HG03064 (cell line): ENCODE measurements around the gene TTLL9.

Experiments used
- ATAC-seq: cut with Tn5 transposase; IDR thresholded peaks from one replicate; pipeline ENCODE4 v1.9.1; 2021; ENCODE audit warnings: low read depth; ENCODE audit not compliant: unreplicated experiment

The TTLL9 gene

DNA sequence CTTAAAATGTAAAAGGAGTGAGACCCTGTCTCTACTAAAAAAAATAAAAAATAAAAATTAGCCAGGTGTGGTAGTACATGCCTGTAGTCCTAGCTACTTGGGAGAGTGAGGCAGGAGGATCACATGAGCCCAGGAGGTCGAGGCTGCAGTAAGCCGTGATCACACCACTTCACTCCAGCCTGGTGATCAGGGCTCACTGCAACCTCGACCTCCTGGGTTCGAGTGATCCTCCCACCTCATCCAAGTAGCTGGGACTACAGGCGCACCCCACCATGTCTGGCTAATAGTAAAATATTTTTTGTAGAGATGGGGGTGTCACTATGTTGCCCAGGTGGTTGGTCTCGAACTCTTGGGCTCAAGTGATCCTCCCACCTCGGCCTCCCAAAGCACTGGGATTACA is 17.0 kb upstream of the TTLL9 start:
- no peak for ATAC-seq

- ATAC-seq = no peak
Observed at GRCh38 chr20:31856516-31856915, 13.9 kb upstream of the TTLL9 start.

- ATAC-seq = no peak
Observed at GRCh38 chr20:31857861-31858759, 12.3 kb upstream of the TTLL9 start.

DNA sequence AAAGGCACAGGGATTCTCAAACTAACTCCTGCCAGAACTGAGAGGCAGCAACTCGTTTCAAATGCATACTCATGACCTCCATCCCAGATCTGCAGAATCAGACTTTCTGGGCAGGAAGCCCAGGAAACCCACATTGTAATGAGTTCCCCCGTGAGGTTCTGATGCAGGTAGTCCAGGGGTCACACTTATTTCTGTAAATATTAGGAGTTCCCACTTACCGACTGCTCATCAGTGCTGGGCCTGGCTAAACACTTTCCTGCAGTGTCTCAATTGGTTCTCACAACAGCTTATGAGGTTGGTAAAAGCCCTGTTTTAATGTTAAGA is 11.7 kb upstream of the TTLL9 start:
- no peak for ATAC-seq

GRCh38 chr20:31859266-31859997 is 11.0 kb upstream of the TTLL9 start:
- no peak for ATAC-seq

GRCh38 chr20:31859998-31860380 is 10.4 kb upstream of the TTLL9 start:
- no peak for ATAC-seq

GRCh38 chr20:31860390-31861134 is 9.9 kb upstream of the TTLL9 start:
- no peak for ATAC-seq

GRCh38 chr20:31861135-31861384 is 9.4 kb upstream of the TTLL9 start:
- no peak for ATAC-seq

DNA sequence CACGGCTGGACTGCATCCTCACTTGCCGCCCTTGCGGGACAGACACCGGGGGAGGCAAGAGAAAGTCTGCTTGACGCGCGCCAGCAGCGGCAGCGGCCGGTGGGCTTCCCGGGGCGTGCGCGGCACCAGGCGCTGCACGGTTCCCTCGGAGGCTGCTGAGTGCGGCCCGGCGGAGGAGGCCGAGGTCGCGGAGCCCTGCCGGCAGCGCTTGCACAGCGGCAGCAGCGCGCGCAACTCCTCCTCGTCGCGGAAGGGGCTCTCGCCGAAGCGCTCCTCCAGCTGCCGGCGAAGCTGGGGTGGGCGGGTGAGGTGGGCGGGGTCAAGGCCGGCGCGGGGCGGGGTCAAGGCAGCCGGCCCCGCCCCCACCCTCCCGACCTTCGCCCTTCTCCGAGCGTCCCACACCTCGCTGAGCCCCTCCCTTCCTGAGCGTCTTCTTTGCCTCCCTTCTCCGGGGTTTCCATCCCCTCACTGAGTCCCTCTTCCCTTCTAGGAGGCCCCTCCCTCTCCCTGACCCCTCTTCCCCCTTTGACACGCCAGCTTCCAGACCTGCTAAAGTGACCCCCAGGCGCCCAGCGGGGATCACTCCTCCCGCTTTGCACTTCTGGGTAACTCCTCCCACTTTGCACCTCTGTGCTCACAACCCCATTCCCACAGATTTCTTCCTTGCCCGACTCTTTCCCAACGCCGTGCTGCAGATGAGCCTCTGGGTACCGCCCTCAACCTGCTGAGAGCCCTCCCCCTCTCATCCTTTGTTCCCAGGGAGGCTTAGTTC is 8.9 kb upstream of the TTLL9 start:
- ATAC-seq = no peak

GRCh38 chr20:31862157-31862470 is 8.3 kb upstream of the TTLL9 start:
- no peak for ATAC-seq

DNA sequence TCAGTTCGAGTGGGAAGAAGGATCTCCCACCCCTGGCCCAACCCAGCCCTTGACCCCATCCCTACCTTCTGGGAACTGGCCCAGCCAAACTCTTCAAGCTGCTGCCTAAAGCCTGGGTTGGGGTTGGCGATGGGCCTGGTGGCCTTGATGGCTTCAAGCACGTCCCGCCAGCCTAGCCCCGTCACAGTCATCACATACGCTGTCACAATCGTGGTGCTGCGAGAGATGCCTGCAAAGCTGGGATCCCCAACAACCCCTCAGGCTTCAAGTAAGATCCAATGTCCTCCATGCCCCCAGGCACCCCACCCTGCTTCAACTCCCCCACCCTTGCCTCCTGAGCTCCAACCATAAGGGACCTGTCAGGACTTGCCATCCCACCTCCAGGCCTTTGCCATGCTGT is 7.9 kb upstream of the TTLL9 start:
- ATAC-seq = no peak

GRCh38 chr20:31863296-31864085 is 6.9 kb upstream of the TTLL9 start:
- no peak for ATAC-seq

DNA sequence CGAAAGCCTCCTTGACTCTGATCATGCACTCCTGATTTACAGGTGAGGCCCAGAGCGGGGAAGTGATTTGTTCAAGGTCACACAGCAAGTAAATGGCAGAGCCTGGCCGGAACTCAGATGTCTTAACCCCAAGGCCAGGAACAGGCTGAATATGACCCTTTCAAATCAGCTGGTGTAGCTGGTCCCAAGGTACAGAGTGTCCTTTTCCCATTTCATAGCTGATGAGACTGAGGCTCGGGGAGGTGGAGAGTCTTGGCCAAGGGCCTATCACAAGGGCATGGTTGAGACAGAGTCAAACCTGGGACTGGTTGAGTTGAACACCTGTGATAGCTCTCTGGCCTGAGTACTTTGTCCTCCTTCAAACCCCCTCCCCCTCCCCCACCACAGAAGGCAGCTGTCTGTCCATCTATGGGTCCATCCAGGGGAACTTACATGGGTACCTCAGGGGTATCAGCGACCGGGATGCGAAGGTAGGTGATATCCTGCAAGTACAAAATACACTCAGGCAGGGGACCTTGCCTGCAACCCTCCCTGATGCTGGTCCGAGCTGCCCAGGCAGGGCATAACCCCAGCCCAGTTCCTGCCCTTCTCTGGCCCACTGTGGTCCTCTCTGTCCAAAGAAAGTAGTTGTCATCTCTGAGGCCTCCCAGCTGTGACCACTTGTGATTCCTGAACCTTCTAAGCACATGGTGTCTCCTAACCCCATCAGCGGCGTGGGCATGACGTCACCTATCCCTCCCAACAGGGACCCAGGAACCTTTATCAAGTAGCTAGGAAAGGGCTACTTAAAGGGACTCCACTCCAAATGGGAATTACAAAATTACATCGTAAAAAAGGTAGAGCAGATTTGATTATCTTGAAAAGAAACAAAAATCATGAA is 5.7 kb upstream of the TTLL9 start:
- ATAC-seq = no peak

GRCh38 chr20:31866221-31866620 is 4.2 kb upstream of the TTLL9 start:
- ATAC-seq = no peak

- no peak for ATAC-seq
Observed at GRCh38 chr20:31868853-31869672, 1.4 kb upstream of the TTLL9 start.

DNA sequence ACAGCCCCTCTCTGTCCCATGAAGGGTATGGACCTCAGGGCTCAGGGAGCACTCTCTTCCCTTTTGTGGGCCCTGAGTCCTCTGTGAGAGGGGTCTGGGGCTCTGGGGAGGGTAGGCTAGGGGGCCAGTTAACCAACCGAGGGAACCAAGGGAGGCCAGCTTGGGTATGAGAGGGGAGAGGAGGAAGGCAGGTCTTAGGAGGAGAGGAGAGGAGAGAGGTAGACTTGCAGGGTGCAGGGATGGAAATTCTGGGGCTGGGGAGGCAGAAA is 827 bp upstream of the TTLL9 start:
- ATAC-seq = no peak

- ATAC-seq = no peak
Observed at GRCh38 chr20:31870726-31871617, 538 bp downstream of the TTLL9 start.

- ATAC-seq = no peak
Observed at GRCh38 chr20:31871618-31871954, 1.2 kb downstream of the TTLL9 start.
